ENCODE measurements around the gene CACNA2D1. TPM values are rescaled to one million over a fixed set of nuclear protein-coding genes. Genes with fewer than 3 reads are reported as not detected.
A peak's percentile ranks its signal among the peaks of the same experiment; 100 is the strongest.

The CACNA2D1 gene
- total RNA-seq, 1 donor from 2014 or later = 1.5 TPM

DNA sequence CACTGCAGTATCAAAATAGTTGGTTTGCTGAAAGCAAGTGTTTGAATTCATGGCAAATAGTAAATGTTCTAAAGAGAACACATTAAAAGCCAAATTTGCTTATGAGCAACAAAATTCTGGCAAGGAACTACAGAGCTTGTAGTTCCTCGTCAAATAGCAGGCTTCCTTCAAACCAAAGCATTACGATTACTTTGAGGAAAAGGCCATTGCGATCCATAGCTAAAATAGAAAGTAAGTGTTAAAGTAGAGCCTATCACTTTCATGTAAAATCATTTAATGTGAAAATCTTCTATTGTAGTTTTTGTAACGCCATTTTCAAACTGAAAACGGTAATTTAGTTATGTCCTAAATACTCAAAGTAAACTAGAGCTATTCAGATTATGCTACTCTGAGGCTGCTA lies 20.1 kb downstream of the CACNA2D1 start:
- no peaks in the 10 kb centered on the region for H3K79me2 ChIP-seq (ENCODE audit: low read depth)
- no peaks in the 10 kb centered on the region for H3F3A ChIP-seq (ENCODE audit: low read depth)
- no peaks in the 10 kb centered on the region for H3K4me1 ChIP-seq
- no peak overlapping the region for H3K4me2 ChIP-seq
- no peaks in the 10 kb centered on the region for H3K27me3 ChIP-seq
- H3K36me3 Mint-ChIP-seq = peaks cover 4% of the 10 kb centered on the region
- no peaks in the 10 kb centered on the region for H3K9me3 Mint-ChIP-seq
- H2AFZ ChIP-seq (replicated peaks) = peak overlapping the region; percentile 23
- H3K27ac ChIP-seq = no peak overlapping the region
- H3K27me3 Mint-ChIP-seq (ENCODE audit: insufficient read depth, low read depth) = no peaks in the 10 kb centered on the region
- no peaks in the 10 kb centered on the region for H4K20me1 ChIP-seq (ENCODE audit: low read depth)
- no peaks in the 10 kb centered on the region for H3K4me1 Mint-ChIP-seq
- no peak for TF ChIP-seq EZH2 (IDR thresholded peaks at IDR 0.05)
- no peak for TF ChIP-seq EZH2phosphoT487 (IDR thresholded peaks at IDR 0.05)
- TF ChIP-seq CTCF (IDR thresholded peaks at IDR 0.05) = no peak
- no peak overlapping the region for H3K4me3 Mint-ChIP-seq
- no peak overlapping the region for H3K4me3 ChIP-seq
- no peak for DNase-seq (ENCODE audit: low spot score)
- no peak overlapping the region for H3K27ac Mint-ChIP-seq
- no peaks in the 10 kb centered on the region for H3K36me3 ChIP-seq
- H3K9ac ChIP-seq = no peak overlapping the region
- no peaks in the 10 kb centered on the region for H3K9me3 ChIP-seq (ENCODE audit: low read depth)

DNA sequence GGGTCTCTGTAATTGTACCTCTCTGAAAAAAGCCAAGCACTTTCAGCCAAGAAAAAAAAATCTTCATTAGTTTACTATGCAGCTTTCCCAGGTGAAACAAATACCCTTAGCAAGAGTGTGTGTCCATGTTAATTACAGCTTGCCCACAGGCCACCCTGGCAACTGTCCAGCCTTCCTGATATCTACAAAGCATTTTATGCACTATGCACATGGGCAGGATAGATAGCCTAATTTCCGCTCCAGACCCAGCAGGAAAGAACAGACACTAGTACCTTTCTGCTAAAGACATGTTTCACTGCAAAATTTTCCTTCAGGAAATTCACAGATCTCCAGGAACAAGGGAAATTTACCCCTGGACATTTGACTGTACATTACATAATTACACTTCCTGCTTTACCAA lies 24.4 kb downstream of the CACNA2D1 start:
- Histone ChIP-seq H3K9me3 (ENCODE audit: low read depth) (no peaks in the 10 kb centered on the region), H3K4me3 (no peak overlapping the region), H3K4me2 (no peak overlapping the region), H3K36me3 (no peaks in the 10 kb centered on the region), H3K4me1 (no peaks in the 10 kb centered on the region), H3F3A (ENCODE audit: low read depth) (no peaks in the 10 kb centered on the region), H3K9ac (no peak overlapping the region), H2AFZ (replicated peaks) (no peak overlapping the region), H3K27ac (no peak overlapping the region), H4K20me1 (ENCODE audit: low read depth) (no peaks in the 10 kb centered on the region), H3K79me2 (ENCODE audit: low read depth) (no peaks in the 10 kb centered on the region), H3K27me3 (no peaks in the 10 kb centered on the region)
- TF ChIP-seq EZH2phosphoT487 (IDR thresholded peaks at IDR 0.05) (no peak), CTCF (IDR thresholded peaks at IDR 0.05) (no peak), EZH2 (IDR thresholded peaks at IDR 0.05) (no peak)
- Mint-ChIP-seq H3K4me3 (no peak overlapping the region), H3K4me1 (no peaks in the 10 kb centered on the region), H3K9me3 (peaks cover 4% of the 10 kb centered on the region), H3K27ac (no peak overlapping the region), H3K27me3 (ENCODE audit: insufficient read depth, low read depth) (no peaks in the 10 kb centered on the region), H3K36me3 (peaks cover 3% of the 10 kb centered on the region)
- DNase-seq (ENCODE audit: low spot score) = no peak

GRCh38 chr7:82417898-82418297 lies 25.7 kb downstream of the CACNA2D1 start:
- Histone ChIP-seq H3K36me3 (no peaks in the 10 kb centered on the region), H3K4me1 (no peaks in the 10 kb centered on the region), H3K27ac (no peak overlapping the region), H3K9me3 (ENCODE audit: low read depth) (no peaks in the 10 kb centered on the region), H4K20me1 (ENCODE audit: low read depth) (no peaks in the 10 kb centered on the region), H3K27me3 (no peaks in the 10 kb centered on the region), H3F3A (ENCODE audit: low read depth) (no peaks in the 10 kb centered on the region), H3K4me3 (no peak overlapping the region), H3K4me2 (no peak overlapping the region), H3K9ac (no peak overlapping the region), H2AFZ (replicated peaks) (no peak overlapping the region), H3K79me2 (ENCODE audit: low read depth) (no peaks in the 10 kb centered on the region)
- peaks cover 4% of the 10 kb centered on the region for H3K4me1 Mint-ChIP-seq
- peaks cover 3% of the 10 kb centered on the region for H3K36me3 Mint-ChIP-seq
- H3K27ac Mint-ChIP-seq = no peak overlapping the region
- H3K27me3 Mint-ChIP-seq (ENCODE audit: insufficient read depth, low read depth) = no peaks in the 10 kb centered on the region
- H3K4me3 Mint-ChIP-seq = no peak overlapping the region
- no peak for DNase-seq (ENCODE audit: low spot score)
- H3K9me3 Mint-ChIP-seq = peaks cover 4% of the 10 kb centered on the region
- TF ChIP-seq EZH2 (IDR thresholded peaks at IDR 0.05) = no peak
- TF ChIP-seq CTCF (IDR thresholded peaks at IDR 0.05) = no peak
- no peak for TF ChIP-seq EZH2phosphoT487 (IDR thresholded peaks at IDR 0.05)

Measured in neural progenitor cell (in vitro differentiated cells).